GM18861 (cell line): ENCODE data around the gene DNASE1L3.
"Not testable (repeated sequence)": the region's sequence is repeated elsewhere in the genome, so short reads cannot be mapped to it uniquely, and the experiment has no call there.

Source experiments
- ATAC-seq: cut with Tn5 transposase; IDR thresholded peaks from one replicate; pipeline ENCODE4 v1.9.1; 2021; ENCODE audit not compliant: unreplicated experiment

DNASE1L3 gene

GRCh38 chr3:58210761-58211460, at the start of gene DNASE1L3:
TSS of gene DNASE1L3 (minus strand) at chr3:58210972. CDS start at chr3:58210906, 66 bp downstream.
- ATAC-seq: no peak

- ATAC-seq: no peak
Observed at GRCh38 chr3:58260261-58260731, 49.5 kb upstream of the DNASE1L3 start.

- ATAC-seq: no peak
Observed at GRCh38 chr3:58258392-58259055, 47.8 kb upstream of the DNASE1L3 start.

- no peak for ATAC-seq
Observed at GRCh38 chr3:58256511-58256910, 45.7 kb upstream of the DNASE1L3 start.

GRCh38 chr3:58256061-58256460, 45.3 kb upstream of the DNASE1L3 start:
- no peak for ATAC-seq

- ATAC-seq: no peak
Observed at GRCh38 chr3:58254144-58254543, 43.4 kb upstream of the DNASE1L3 start.

GRCh38 chr3:58251631-58252035, 40.9 kb upstream of the DNASE1L3 start:
- no peak for ATAC-seq

GRCh38 chr3:58250093-58250707, 39.4 kb upstream of the DNASE1L3 start:
- no peak for ATAC-seq

GRCh38 chr3:58249358-58250092, 38.8 kb upstream of the DNASE1L3 start:
- no peak for ATAC-seq

GRCh38 chr3:58246148-58247047, 35.6 kb upstream of the DNASE1L3 start:
- no peak for ATAC-seq

GRCh38 chr3:58243976-58244585, 33.3 kb upstream of the DNASE1L3 start:
- no peak for ATAC-seq

GRCh38 chr3:58242860-58243259, 32.1 kb upstream of the DNASE1L3 start:
- not testable (repeated sequence) for ATAC-seq

- no peak for ATAC-seq
Observed at GRCh38 chr3:58242340-58242739, 31.6 kb upstream of the DNASE1L3 start.

GRCh38 chr3:58241306-58242044, 30.7 kb upstream of the DNASE1L3 start:
- no peak for ATAC-seq

GRCh38 chr3:58238830-58239229, 28.1 kb upstream of the DNASE1L3 start:
- no peak for ATAC-seq

GRCh38 chr3:58237941-58238681, 27.3 kb upstream of the DNASE1L3 start:
- ATAC-seq: no peak

- ATAC-seq: peak; percentile 61
Observed at GRCh38 chr3:58237238-58237940, 26.6 kb upstream of the DNASE1L3 start, which contains the start of gene ABHD6. TSS of gene ABHD6 (plus strand) at chr3:58237792. CDS start at chr3:58256587, 18,795 bp downstream.
